ENCODE measurements around the gene PIMREG.

PIMREG gene

DNA sequence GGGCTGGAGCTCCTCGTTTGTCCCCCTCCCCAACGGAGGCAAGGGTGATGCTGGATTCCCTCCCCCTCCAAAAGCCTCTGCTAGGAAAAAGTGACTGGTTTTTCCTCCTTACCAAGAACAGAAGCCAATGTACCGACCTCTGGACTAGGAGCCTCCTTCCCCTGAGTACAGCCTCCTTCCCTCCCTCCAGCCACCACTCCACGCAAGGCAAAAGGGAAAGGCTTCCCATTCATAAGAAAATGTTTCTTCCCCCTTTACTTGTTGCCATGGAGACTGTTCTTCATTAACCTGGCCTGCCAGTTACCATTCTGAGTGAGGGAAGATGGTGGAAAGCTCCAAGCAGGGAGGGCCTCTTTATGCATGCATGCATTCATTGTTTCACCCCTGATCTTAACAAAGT is 4.3 kb upstream of the PIMREG start:
- no peak for DNase-seq

GRCh38 chr17:6442775-6443174 is 1.5 kb upstream of the PIMREG start:
- no peak for DNase-seq

DNA sequence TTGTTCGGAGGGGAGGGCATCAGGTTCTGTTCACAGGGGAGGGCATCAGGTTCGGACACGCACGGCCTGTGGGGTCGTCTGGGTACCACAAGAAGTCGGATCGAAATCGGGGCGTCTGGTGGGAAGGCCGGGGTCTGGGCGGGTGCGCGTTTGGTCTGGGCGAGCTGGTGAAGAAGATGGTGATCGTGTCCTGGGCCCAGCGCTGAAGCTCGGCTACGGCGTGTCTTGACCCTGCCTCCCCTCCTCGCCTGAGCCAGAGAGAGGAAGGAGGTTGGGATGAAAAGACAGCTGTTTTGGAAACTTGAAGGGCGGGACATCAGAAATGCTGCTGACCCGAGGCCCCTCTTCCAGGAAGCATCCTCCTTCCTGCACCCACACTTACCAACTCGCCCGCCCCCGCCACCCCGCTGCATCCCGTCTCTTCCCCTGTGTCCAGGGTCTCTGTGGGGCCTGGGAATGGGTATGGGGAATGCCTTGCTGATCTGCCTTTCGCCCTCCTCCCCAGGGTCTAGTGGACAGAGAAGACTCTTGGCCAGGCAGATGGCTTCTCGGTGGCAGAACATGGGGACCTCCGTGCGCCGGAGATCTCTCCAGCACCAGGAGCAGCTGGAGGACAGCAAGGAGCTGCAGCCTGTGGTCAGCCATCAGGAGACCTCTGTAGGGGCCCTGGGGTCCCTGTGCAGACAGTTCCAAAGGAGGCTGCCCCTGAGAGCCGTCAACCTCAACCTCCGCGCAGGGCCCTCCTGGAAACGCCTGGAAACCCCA is 498 bp downstream of the PIMREG start:
- DNase-seq = no peak

- no peak for DNase-seq
These were observed 2.4 kb downstream of the PIMREG start for GRCh38 chr17:6446516-6447100.

- DNase-seq = no peak
These were observed 4.2 kb downstream of the PIMREG start for GRCh38 chr17:6448473-6448872.

GRCh38 chr17:6449307-6449706 is 5.1 kb downstream of the PIMREG start:
- no peak for DNase-seq

DNA sequence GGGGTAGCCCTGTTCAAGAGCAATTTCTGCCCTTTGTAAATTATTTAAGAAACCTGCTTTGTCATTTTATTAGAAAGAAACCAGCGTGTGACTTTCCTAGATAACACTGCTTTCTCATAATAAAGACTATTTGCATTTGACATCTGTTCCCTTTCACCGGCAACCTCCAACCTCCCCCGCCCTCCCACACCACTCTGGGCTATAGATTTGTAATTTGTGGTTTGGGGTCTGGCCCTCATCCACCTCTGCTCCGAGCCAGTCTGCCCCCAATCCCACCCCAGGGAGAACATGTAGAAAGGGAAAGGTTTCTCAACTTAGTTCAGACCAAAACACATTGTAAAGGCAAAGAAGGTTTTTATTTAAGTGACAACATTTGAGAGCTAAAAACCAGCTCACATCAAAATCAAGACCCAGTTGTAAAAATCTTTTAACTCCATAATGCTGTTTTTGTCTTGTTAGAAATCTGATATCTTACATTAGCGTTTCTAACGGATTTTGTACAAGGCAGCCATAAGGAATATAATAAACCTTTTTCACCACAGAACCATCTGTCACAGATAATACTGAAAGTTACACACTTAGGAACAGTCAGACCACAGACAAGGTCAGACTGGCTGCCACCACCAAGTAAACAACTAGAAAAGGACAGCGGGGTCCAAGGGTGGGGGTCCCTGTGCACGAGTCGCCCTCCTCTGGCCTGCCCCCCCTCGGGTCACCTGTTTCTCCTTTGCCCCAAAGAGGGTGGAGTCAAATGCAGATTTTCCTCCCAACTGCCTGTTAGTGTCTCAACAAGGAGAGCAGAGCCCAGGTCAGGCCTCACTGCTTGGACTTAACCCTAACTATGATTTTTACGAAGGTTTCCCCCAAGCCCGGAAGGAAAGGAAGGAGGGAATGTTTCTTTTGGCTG is 6.9 kb downstream of the PIMREG start:
- DNase-seq = no peak

- DNase-seq = no peak
These were observed 8.4 kb downstream of the PIMREG start for GRCh38 chr17:6452471-6453266.

DNA sequence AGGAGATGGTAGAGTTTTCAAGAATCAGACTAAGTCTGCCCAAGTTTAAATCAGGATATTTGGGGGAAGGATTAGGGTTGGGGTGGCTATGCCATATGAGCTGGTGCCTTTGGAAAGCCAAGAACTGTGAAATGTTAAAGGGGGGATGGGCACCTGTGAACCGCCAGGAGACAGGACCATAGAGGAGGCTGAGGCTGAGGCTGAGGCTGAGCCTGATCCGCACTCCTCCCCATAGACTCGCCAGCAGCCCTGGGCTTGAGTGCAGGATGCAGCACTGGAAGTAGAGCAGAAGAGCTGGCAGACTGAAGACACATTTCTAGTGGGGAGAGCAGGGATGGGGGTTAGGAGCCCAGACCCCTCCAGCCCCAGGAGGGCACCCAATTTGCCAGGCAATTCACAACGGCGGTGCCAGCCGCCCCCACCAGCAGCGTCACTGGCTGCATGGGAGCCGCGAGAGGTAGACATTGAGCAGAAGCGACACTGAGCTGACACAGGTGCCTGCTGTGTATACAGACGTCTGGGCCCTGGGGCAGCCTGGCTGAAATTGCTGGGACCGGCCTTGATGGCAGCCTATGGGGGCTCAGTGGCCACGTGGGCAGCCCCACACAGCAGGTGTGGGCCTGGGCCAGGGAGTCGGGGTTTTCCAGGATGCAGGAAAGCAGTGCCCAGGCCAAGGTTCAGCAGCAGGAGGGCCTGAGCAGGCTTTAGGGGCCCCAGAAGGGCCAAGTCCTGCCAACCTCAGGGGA is 9.2 kb downstream of the PIMREG start:
- DNase-seq = no peak

DNA sequence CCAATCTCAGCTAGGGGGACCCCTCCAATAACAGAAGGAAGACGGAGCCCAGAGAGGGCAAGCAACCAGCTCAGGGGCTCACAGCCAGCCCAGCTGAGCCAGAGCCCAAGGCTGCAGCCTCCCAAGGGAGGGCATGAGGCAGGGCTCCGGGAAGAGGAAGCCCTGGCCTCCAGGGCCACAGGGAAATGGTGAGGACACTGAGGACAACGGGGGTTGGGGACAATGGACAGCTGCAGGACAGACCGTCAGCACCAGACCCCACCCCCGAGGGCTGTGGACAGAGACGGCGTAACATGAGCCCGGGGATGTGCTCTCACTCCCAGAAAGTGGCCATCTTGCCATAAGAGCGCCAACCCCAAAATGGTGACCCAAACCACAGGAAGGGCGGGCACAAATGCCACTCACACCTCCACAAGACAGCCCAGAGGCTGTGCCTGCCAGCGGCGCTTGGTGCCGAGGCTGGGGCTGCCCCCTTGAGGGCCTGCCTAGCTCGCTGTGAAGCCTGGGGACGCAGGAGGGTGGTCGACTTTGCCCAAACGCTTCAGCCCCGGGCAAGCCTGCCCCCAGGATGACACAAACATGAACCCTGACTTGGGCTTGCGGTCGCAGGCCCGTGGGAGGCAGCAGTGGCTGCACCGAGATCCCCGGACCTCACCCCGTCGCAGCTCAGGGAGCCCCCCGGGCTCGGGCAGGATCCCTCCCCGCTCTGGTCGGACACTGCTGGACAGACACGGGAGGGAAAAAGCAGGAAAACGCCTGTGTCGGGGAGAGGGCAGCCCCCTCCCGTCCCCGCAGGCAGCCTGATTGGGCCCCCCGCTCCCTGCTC is 10.5 kb downstream of the PIMREG start:
- no peak for DNase-seq

DNA sequence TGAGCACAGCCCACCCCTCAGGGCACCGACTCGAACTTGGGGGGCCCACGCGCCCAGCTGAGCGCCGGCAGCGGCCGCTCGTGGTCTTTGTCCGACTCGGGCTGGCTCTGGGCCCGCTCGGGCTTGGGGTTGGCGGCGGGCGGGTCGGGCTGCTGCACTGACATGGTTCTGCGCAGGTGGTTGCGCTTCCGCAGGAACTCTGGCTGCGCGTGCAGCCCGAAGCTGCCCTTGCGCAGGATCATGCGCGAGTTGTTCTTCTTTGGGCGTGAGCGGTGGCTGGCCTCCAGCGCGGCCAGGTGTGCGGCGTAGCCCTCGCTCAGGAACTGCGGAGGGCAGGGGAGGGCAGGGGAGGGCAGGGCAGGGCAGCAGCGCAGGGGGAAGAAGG is 11.1 kb downstream of the PIMREG start:
- peak; percentile 43 for DNase-seq

DNA sequence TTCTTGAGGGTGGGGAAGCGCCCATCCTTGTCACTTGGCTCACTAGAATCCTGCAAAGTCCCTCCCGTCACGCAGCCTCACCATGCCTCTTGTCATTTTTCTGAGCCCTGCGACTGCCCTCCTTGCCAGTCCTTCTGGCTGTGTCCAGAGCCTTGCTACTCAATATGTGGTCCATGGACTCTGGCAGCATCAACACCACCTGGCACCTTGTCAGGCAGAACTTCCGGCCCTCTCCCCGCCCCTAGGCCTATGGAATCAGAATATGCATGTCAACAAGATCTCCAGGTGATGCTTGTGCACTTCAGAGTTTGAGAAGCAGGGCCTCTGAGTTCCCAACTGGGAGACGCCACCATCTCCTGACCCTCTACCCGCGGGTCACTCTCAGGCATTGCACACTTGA is 12.1 kb downstream of the PIMREG start:
- DNase-seq = no peak

DNA sequence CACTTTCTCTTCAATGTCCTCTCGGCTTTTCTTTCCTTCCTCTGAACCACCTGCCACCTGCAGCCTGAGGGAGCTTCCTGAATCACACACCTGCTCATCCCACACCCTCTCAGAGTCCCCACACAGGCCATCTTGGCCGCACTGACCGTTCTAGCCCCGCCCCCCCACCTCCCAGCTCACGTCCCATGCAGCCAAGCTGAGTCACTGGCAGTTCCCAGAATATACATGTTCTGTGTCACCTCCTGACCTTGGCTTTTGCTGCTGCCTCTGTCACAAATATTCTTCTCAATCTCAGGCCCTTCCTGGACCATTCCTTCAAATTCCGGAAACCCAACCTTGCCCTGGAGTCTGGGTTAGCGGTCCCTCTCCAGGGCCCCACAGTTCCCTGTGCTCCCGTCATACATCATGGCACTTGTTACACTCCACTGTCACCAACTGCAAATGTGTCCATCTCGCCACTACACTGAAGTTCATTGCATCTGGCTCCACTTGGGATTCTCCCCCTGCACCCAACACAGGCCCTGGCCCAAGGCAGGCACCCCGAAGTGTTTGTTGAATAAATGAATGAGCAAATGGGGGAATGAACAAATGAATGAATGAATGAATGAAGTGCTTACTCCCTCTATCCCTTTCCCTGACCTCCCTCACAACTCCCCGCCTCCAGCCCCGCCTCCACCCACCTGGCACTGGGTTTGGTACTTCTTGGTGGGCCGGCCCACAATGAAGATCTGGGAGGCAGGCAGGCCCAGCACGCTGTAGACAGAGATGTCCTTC is 12.8 kb downstream of the PIMREG start:
- DNase-seq = no peak

- DNase-seq = no peak
These were observed 13.6 kb downstream of the PIMREG start for GRCh38 chr17:6457688-6458459.

DNA sequence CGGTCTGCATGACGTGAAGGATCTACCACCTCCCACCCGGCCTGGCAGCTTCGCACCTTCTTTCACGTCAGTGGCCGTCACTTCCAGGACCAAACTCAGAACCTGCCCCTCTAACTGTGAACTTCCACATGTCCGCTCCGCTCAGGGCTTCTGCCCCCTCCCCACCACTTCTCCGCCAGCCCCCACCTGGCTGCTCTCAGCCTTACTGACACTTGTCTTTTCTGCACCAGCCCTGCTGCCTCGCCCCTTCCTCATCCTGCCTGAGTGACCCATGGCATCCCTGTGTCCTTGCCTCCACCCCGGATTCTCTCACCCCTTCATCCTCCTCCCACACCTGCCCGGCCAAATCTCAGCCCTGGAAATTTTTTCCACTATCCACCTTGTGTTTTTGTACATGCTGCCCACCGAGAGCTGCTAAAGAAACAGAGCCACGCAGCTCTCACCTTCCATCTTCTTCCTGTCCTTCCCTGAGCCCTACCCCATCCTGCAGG is 14.2 kb downstream of the PIMREG start:
- no peak for DNase-seq

DNA sequence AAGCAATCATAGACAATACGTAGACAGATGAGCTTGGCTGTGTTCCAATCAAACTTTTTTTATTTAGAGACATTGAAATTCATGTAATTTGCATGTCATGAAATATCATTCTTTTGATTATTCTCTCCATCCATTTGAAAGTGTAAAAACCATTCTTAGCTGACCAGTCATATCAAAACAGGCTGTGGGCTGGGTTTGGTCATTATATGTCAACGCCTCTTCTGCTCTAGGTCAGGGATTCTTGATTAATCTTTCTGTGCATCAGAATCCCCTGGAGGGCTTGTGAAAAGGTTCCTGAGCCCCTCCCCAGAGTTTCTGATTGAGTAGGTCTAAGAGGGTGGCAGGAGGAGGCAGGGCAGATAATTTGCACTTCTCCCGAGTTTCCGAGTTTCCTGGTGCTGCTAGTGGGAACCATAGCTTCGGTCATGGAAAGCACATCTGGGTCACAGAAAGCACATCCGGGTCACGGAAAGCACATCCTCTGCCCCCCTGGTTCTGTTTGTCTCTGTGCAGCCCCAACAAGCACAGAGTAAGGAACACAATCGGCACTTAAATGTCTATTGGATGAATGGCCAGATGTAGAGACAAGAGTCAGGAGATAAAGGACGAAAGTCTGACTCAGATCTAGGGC is 16.4 kb downstream of the PIMREG start:
- no peak for DNase-seq

- no peak for DNase-seq
These were observed 17.0 kb downstream of the PIMREG start for GRCh38 chr17:6461246-6461645.

- peak; percentile 20 for DNase-seq
These were observed 17.7 kb downstream of the PIMREG start for GRCh38 chr17:6461792-6462524.
